ENCODE measurements around the gene PDXDC1.
"Not testable (repeated sequence)": the region's sequence is repeated elsewhere in the genome, so short reads cannot be mapped to it uniquely, and the experiment has no call there.

PDXDC1 gene

DNA sequence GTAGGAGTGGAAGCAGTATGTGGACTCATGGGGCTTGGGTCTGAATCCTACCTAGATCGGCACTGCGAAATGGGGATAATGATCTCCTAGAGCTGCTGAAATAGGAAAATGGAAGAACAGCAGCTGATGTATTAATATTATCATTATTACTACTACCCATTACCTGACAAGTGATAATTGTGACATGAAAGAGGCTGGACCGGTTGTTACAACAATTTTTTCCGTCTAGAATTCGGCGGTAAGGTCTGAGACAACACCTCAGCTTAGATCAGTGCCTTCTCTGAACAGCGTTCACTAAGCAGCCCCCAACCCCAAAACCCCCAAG, 533 bp upstream of the PDXDC1 start:
- not testable (repeated sequence) for DNase-seq (ENCODE audit: low read depth)

DNA sequence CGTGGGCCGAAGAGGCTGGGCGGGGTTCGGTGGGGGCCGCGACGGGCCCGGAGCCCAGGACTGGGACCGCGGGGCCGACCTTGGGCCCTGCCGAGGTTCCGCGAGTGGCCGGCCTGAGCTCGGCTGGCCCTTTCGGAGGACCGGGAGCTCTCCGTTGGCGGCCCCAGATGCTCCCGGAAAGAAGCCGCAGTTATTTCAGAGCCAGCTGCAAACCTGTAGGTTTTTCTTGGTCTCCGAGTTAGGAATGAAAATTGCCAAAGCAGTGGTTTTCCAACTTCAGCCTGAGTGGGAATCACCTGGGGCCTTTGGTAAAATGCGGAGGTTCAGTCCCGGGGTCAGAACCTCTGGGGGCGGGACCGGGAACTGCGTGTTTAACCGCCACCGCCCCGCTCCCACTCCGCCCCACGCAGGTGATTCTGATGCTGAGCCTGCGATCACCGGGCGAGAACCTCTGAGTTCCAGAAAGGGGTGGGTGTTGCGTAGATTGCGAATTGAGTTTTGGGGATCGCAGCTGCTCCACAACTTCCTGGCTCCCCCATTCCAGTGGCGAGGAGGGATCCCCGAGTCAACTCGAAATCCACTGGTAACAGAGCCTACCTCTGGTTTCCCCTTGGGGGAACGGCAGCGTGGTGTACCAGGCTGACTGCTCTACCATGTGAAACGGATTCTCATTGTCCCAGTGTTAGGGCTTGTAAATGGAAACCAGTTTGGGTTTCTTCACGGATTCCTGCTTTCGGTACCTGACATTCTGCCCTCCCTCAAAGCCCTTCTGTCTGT, 780 bp downstream of the PDXDC1 start:
- DNase-seq (ENCODE audit: low read depth): not testable (repeated sequence)

DNA sequence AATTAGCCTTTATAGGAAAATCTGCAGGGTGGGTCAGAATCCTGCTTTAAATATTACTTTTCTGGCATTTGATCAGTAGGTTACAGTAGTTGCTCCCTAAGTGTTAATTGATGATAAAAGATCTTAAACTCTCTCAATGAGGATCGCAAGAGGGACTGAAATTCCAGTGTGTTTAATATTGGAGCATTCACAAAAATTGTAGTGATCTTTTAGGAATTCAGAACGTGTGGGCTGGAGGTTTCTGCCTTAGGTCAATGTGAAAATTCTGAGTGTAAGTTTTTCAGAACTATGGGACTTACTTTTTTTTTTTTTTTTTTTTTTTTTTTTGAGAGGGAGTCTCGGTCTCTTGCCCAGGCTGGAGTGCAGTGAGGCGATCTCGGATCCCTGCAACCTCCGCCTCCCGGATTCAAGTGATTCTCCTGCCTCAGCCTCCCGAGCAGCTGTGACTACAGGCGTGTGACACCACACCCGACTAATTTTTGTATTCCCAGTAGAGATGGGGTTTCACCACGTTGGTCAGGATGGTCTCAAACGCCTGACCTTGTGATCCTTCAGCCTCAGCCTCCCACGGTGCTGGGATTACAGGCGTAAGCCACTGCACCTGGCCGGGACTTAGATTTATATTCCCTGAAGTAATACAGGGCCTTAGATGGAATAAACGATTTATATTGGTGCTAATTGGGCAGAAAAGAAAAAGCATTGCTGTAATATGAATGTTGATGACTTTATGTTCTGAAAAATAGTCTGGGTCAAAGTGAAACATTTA, 2.3 kb downstream of the PDXDC1 start:
- not testable (repeated sequence) for DNase-seq (ENCODE audit: low read depth)

DNA sequence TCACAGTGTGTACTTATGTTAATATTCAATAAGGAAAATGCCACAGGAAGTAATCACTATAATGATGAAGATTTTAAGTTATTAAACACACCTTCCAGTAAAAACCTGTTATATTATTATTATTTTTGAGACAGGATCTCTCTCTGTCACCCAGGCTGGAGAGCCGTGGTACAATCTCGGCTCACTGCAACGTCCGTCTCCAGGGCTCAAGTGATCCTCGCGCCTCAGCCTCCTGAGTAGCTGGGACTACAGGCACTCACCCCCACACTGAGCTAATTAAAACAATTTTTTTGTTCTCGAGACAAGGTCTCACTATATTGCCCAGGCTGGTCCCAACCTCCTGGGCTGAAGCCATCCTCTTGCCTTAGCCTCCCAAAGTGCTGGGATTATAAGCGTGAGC, 3.5 kb downstream of the PDXDC1 start:
- DNase-seq (ENCODE audit: low read depth): not testable (repeated sequence)

DNA sequence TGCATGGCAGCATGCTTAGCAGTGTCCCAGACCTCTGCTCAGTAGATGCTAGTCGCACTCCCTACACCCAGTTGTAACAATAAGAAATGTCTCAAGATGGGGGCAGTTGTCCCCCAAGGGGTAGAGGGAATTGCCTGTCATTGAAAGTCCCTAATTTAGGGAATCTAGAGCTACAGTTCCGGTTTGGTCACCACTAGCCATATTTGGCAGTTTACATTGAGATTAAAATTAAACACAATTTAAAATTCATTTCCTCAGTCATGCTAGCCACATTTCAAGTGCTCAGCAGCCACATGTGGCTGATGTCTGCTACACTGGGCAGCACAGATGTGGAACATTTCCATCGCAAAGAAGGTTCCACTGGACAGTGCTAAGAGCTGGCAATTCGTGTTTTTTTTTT, 4.1 kb downstream of the PDXDC1 start:
- DNase-seq (ENCODE audit: low read depth): not testable (repeated sequence)

DNA sequence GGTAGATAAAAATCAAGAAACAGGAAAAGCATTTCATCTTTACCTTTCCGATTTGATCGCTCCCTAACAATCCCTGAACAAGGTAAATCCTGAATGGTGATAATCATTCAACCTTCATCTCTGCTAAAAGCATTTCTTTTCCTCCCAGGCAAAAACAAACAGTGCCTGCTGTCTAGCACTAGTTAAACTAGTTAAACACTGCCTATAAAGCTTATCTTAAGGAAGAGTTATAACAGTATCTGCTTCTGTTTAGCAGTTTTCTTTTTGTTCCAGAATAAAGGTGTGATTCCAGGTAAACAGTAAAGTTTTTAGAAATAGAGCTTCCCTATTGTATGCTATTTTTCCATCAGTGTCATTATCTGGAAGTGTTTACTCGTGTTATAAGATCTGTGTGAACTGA, 6.4 kb downstream of the PDXDC1 start:
- not testable (repeated sequence) for DNase-seq (ENCODE audit: low read depth)

DNA sequence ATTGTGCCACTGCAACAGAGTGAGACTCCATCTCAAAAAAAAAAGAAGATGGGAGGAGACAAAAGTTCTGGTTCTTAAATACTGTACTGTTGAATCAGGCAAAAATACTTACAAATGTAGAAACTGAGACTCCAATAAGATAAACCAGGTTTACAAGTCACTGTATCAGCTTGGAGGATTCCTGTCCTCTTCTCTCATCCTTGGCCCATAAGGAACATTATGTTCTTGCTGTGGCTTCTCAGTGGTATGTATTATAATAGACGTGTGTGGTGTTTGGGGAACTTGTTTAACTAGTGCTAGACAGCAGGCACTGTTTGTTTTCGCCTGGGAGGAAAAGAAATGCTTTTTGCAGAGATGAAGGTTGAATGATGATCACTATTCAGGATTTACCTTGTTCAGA, 7.7 kb downstream of the PDXDC1 start:
- DNase-seq (ENCODE audit: low read depth): not testable (repeated sequence)

DNA sequence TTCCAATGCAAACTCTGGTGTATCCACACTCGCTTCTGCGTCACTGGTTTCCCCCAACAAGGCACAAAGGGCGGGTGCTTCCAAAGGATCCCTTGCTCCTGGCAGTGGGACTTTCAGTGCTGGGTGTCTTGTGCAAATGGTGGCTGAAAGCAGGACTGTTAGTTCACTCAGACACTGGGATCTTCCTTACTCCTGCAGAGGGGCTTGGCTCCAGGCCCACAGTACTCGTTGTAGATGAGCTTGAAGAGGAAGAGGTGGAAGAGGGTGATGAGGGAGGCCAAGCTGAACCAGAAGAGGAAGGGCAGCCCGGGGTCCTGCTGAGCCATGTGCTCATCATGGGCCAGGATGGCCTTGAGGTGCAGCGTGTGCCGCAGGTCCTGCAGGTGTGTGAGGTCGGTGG, 13.3 kb downstream of the PDXDC1 start:
- not testable (repeated sequence) for DNase-seq (ENCODE audit: low read depth)

DNA sequence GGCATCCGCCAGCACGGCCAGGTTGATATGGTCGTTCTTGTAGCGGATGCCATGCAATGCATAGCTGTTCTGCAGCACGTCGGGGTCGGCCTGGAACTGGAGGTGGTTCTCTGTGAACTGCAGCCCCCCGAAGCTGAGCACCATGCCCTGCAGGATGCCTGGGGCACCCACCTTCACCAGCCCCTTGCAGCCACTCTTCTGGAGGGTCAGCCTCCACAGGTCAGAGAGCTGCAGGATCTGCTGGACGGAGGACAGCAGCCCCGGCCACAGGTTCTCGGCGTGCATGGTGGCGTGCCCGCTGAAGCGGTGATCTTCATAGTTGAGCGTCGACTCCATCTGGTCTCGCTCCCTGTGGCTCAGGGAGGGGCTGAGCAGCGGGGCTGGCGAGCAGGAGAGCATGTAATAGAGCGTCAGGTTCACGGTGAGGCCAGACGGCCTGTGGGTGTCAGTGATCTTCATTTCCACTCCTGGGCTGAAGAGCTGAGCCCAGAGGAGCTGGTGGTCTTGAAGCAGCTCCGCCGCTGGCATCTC, 13.9 kb downstream of the PDXDC1 start:
- DNase-seq (ENCODE audit: low read depth): not testable (repeated sequence)

DNA sequence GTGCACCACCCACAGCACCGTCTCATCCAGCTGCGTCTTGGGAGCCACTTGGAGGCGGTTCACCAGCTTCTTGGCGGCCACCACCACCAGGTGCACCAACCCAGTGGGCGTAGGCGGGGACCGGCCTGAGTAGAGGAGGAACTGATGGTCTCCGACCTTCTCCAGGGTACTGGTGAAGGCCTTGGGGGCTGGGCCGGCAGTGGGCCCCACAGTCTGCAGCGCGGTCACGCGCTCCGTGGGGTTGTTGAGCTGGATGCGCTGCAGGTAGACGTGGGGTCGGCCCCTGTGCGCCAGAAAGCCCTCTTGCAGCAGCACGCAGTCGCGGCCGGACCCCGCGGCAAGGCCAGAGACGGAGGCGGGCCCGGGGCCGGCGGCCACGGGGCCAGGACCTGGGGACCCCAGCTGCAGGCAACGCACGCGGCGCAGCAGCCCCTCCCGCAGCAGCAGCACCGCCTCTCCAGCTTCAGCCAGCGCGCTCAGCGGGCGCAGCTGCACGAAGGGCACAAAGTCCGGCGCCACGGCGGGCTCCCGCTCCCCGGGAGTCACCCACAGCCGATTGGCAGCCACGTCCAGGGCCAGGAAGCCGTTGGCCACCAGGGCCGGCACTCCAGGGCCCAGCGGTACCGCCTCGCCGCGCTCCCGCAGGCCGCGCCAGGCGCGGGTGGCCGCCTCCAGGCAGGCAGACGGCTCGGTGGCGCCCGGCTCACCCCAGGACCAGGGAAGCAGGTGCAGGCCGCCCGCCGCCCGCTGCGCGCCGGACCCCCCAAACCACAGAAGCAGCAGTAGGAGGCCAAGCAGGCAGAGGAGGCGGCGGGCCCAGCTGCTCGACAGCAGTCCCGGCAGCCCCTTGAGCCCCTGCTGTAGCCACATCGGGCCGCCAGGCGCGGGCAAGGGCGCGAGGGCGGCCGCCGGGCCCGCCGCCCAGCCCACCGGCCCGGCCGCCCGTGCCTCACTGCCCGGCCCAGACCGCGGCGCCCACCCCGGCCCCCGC, 14.8 kb downstream of the PDXDC1 start:
- DNase-seq (ENCODE audit: low read depth): not testable (repeated sequence)

DNA sequence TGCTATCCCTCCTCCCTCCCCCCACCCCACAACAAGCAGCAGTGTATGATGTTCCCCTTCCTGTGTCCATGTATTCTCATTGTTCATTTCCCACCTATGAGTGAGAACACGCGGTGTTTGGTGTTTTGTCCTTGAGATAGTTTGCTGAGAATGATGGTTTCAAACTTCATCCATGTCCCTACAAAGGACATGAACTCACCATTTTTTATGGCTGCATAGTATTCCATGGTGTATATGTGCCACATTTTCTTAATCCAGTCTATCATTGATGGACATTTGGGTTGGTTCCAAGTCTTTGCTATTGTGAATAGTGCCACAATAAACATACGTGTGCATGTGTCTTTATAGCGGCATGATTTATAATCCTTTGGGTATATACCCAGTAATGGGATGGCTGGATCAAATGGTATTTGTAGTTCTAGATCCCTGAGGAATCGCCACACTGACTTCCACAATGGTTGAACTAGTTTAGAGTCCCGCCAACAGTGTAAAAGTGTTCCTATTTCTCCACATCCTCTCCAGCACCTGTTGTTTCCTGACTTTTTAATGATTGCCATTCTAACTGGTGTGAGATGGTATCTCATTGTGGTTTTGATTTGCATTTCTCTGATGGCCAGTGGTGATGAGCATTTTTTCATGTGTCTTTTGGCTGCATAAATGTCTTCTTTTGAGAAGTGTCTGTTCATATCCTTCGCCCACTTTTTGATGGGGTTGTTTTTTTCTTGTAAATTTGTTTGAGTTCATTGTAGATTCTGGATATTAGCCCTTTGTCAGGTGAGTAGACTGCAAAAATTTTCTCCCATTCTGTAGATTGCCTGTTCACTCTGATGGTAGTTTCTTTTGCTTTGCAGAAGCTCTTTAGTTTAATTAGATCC, 18.7 kb downstream of the PDXDC1 start:
- DNase-seq (ENCODE audit: low read depth): not testable (repeated sequence)

DNA sequence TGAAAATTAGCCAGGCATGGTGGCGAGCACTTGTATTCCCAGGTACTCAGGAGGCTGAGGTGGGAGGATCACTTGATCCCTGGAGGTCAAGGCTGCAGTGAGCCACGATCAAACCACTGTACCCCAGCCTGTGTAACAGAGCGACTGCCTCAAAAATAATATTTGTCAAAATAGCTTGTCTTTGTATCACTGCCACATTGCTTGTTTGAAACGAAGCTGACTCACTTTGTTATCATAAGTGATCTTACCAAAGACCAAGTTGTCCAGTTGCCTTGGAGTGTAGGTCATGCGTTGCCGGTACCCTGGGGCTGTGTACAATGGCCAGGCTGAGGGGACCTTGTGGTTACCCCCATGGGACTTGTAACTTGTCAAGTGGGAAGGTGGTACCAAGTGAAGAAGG, 21.9 kb downstream of the PDXDC1 start:
- DNase-seq (ENCODE audit: low read depth): not testable (repeated sequence)

DNA sequence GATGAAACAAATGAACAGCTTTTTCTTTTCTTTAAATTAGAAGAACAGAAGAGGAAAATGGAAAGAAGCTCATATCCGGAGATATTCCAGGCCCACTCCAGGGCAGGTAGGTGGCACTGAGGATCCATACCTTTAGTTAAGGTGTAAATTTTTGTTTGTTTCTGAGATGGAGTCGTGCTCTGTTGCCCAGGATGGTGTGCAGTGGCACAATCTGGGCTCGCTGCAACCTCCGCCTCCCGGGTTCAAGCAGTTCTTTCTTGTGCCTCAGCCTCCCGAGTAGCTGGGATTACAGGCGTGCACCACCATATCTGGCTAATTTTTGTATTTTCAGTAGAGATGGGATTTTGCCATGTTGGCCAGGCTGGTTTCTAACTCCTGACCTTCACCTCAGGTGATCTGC, 23.5 kb downstream of the PDXDC1 start:
- DNase-seq (ENCODE audit: low read depth): not testable (repeated sequence)

DNA sequence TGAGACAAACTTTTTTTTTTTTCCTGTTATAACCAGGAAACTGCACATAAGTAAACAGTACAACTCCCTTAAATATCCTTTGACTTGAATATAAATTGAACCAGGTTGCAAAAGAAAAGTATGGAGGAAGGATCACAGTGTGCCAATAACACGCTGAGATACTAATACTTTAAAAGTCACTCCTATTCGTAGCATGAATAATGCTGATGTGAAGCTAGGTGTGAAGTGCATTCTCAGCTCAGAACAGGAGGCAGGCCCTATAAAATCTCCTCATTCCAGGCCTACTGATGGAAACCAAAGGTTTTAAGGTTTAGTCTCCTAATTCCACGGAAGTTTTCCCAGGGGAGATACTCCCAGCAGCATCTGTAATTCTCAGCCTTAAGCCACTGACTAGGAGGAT, 25.0 kb downstream of the PDXDC1 start:
- not testable (repeated sequence) for DNase-seq (ENCODE audit: low read depth)

DNA sequence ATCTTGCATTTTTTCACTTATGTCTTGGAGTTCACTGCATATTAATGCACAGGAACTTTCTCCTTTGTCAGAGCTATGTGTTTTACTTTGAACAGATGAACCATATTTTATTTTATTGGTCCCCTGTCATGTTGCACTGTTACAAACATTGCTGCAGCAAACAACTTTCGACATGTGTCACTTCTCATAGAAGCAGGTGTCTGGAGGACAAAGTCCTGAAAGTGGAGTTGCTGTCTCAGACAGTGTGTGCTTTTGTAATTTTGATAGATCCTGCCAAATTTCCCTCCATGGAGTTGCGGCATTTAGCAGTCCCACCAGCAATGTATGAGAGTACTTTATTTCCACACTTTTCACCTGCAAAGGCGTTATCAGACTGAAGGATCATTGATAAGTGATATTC, 27.6 kb downstream of the PDXDC1 start:
- not testable (repeated sequence) for DNase-seq (ENCODE audit: low read depth)

DNA sequence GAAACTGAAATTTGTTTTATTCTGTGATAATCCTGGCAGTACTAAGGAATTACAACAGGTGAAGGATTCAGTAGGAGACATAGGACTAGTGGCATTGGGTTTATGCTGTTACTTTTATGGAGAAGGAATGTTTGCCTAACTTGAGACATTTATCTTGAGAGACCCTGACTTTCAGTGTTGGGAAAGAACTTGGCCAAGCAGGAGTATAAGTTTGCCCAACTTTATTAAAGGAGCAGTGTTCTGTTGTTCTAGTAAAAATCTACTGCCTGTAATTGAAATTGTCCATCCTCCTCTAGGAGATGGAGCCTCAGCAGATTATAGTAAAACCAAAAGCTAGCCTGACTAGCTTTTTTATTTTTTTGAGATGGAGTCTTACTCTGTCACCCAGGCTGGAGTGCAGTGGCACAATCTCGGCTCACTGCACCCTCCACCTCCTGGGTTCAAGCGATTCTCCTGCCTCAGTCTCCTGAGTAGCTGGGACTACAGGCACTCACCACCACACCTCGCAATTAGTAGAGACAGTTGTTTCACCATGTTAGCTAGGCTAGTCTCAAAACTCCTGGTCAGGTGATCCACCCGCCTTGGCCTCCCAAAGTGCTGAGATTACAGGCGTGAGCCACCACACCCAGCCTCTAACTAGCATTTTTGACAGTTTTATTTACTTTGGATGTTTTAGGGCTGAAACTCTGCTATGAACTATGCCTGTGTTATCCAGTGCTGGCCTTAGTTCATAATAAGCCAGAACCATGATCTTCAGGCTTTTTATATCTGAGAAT, 30.7 kb downstream of the PDXDC1 start:
- DNase-seq (ENCODE audit: low read depth): not testable (repeated sequence)

DNA sequence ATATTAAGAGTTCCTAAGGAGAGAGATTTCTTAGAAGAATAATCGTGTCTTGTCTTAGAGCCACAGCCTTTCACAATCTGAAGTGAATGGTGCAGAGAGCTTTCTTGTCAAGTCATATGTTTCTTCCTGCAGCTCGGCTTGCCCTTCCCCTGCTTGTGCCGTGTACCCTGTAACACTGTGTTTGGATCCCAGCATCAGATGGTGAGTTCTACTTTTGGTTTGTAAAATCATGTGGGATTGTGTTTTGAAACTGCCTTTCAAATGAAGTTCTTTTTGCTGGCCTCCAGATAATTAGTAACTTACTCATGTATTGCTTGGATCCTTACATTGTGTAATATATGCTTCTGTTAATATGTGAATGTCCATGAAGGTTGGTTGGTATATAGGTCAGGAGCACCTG, 33.8 kb downstream of the PDXDC1 start:
- not testable (repeated sequence) for DNase-seq (ENCODE audit: low read depth)

DNA sequence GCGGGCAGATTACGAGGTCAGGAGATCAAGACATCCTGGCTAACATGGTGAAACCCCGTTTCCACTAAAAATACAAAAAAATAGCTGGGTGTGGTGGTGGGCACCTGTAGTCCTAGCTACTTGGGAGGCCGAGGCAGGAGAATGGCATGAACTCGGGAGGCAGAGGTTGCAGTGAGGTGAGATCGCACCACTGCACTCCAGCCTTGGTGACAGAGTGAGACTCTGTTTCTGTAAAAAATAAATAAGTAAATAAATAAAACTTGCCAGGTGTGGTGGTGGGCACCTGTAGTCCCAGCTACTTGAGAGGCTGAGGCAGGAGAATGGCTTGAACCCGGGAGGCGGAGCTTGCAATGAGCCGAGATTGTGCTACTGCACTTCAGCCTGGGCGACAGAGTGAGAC, 38.1 kb downstream of the PDXDC1 start:
- DNase-seq (ENCODE audit: low read depth): not testable (repeated sequence)

DNA sequence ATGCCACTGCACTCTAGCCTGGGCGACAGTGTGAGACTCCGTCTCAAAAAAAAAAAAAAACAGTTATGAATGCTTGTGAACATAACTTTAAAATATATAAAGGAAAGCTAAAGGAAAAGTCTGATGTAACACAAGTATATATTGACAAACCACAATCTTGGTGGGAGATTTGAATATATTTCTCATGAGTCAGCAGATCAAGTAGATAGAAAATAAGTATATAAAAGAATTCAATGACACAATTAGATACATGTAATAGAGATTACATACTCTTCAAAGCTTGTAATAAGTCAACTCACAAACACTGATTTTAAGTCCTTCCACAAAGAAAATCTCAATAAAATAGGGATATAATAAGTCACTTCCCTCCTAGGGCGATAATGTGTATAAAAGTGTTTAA, 40.8 kb downstream of the PDXDC1 start:
- not testable (repeated sequence) for DNase-seq (ENCODE audit: low read depth)

DNA sequence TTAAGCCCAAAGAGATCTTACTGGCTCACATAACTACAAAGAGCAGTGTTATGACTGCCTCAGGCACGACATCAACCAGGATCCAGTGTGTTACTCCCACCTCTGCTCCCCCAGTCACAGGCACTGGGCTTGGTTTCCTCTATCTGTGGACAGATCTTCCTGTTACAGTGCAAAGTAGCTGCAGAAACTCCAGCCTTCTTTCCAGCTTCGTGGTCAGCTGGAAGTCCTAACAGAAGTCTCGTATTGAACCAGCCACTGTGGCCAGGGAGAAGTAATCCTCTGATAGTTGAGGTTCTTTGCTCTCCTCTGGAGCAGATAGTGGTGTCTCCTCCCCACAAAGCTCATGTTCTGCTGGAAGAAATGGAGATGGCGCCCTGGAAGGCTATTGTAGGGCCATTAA, 41.5 kb downstream of the PDXDC1 start:
- not testable (repeated sequence) for DNase-seq (ENCODE audit: low read depth)

All from HS-5 (cell line).